ENCODE results near the gene MFAP4.

The MFAP4 gene

DNA sequence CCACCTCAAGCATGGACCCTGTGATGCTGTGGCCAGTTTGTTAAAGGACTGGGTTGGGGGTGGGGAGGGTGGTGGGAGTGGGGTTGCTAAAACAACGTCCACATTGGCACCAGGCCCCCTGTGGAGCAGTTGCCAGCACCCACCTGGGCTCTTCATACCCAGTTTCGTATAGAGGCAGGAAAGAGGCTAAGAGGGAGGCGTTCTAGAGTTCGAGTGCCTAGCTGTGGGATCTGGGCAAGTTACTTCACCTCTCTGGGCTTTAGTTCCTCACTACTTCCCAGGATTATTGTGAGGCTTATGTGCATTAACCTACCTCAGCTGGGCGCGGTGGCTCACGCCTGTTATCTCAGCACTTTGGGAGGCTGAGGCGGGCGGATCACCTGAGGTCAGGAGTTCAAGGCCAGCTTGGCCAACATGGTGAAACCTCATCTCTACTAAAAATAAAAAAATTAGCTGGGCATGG lies 1.4 kb downstream of the MFAP4 start:
- DNase-seq (ENCODE audit: low read depth in 2 of 2), result no peak

DNA sequence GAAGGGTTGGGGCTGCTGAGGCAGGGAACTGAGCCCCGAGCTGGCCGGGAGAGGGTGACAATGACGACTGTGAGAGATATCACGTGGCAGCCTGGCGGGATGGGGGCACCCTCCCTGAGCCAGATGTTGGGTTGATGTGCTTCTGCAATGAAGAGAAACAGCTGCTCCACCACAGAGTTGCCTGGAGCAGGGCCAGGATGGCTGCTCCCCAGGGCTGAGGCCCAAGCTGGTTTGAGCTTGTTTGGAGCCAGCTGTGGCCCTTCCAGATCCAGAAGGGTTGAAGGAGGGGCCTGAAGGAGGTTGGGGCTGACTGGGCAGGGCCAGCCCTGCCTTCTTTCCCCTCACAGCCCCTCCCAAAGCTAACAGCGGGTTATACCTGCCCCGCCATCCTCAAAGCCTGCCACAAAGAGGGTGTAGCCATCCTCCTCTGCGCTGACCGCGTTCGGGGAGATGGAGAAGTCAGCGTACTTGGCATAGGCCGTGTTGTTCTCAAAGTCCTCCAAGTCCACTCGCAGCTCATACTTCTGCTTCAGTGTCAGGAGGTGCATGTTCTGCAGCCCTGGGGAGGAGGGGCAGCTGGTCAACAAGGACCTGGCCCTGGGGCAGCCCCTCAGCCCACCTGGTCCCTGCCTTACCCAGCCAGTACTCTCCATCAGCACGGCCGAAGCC lies 2.1 kb downstream of the MFAP4 start:
- DNase-seq (ENCODE audit: low read depth in 2 of 2), result no peak

DNA sequence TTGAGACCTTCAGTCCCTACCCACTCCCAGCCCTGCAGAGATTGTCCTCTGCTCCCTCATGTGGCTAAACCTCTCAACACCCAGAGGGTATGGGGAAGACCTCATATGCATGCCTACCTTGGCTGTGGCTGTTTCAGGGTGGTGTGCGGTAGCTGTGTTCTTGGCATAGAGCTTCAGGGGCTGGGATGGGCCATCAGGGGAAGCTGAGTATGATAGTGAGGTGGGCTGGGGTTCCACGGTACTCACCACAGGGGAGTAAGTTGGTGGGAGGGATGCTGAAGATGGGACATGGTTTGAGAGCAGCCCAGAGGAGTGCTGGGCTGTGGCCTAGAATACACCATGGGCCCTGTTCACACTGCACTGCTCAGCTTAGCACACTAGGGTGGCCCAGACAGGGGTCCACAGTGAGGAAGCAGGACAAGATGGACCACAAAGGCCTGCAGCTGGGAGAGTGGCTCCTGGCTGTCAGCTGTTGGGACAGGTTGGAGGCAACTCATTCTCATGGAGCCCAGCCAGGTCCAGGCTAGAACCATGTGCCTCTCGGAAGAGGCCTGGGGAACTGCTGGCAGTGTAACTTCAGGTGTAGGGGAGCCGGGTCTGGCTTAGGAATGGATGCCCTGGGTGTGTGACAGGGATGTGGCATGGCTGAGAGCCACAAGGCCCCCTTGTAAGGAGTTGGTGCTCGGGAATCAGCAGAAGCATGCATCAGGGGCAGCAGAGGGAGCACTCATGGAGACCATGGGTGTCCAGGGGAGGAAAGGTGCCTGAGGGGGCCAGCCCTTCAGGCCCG lies 3.1 kb downstream of the MFAP4 start:
- no peak for DNase-seq (ENCODE audit: low read depth in 2 of 2)

DNA sequence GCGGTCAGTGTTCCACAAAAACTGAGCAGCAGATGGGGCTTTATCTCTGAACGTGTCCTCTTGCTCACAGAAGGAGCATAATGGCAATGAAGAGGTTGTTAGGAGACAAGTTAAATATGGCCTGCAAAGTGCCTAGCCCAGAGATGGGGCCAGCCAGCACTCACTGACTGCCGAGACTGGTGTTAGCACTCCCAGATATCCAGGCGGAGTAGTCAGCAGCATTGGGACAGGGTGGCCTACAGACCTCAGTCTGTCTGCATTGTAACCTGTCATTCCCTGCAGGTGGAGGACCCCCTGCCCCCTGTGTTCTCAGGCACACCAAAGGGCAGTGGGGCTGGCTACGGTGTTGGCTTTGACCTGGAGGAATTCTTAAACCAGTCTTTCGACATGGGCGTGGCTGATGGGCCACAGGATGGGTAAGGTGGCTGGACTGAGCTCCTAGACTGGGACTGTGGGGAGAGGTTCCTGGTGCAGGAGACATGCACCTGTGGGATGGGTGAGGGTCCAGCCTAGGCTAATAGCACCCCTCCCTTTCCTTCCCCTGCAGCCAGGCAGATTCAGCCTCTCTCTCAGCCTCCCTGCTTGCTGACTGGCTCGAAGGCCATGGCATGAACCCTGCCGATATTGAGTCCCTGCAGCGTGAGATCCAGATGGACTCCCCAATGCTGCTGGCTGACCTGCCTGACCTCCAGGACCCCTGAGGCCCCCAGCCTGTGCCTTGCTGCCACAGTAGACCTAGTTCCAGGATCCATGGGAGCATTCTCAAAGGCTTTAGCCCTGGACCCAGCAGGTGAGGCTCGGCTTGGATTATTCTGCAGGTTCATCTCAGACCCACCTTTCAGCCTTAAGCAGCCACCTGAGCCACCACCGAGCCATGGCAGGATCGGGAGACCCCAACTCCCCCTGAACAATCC lies 4.2 kb downstream of the MFAP4 start:
- no peak for DNase-seq (ENCODE audit: low read depth in 2 of 2)

DNA sequence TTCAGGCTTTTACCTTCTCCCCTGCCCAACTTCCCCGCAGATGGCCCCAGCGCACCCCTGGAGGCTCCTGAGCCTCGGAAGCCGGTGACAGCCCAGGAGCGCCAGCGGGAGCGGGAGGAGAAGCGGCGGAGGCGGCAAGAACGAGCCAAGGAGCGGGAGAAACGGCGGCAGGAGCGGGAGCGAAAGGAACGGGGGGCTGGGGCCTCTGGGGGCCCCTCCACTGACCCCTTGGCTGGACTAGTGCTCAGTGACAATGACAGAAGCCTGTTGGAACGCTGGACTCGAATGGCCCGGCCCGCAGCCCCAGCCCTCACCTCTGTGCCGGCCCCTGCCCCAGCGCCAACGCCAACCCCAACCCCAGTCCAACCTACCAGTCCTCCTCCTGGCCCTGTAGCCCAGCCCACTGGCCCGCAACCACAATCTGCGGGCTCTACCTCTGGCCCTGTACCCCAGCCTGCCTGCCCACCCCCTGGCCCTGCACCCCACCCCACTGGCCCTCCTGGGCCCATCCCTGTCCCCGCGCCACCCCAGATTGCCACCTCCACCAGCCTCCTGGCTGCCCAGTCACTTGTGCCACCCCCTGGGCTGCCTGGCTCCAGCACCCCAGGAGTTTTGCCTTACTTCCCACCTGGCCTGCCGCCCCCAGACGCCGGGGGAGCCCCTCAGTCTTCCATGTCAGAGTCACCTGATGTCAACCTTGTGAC lies 5.1 kb downstream of the MFAP4 start:
- no peak for DNase-seq (ENCODE audit: low read depth in 2 of 2)

DNA sequence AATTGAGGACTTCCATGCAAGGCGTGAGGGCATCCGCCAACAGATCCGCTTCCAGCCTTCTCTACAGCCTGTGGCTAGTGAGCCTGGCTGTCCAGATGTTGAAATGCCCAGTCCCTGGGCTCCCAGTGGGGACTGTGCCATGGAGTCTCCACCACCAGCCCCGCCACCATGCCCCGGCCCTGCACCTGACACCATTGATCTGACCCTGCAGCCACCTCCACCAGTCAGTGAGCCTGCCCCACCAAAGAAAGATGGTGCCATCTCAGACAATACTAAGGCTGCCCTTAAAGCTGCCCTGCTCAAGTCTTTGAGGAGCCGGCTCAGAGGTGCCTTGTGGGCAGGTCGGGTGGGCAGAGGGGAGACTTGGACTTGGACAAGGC lies 5.6 kb downstream of the MFAP4 start:
- DNase-seq (ENCODE audit: low read depth in 2 of 2), result no peak

DNA sequence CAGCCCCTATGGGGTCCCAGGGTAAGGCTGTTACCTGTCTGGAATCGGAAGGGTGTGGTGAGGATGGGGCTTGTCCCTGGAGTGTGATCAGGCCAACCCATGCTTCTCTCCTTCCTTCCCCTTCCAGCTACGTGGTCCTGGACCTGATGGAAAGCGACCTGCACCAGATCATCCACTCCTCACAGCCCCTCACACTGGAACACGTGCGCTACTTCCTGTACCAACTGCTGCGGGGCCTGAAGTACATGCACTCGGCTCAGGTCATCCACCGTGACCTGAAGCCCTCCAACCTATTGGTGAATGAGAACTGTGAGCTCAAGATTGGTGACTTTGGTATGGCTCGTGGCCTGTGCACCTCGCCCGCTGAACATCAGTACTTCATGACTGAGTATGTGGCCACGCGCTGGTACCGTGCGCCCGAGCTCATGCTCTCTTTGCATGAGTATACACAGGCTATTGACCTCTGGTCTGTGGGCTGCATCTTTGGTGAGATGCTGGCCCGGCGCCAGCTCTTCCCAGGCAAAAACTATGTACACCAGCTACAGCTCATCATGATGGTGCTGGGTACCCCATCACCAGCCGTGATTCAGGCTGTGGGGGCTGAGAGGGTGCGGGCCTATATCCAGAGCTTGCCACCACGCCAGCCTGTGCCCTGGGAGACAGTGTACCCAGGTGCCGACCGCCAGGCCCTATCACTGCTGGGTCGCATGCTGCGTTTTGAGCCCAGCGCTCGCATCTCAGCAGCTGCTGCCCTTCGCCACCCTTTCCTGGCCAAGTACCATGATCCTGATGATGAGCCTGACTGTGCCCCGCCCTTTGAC lies 6.3 kb downstream of the MFAP4 start:
- DNase-seq (ENCODE audit: low read depth in 2 of 2), result no peak

DNA sequence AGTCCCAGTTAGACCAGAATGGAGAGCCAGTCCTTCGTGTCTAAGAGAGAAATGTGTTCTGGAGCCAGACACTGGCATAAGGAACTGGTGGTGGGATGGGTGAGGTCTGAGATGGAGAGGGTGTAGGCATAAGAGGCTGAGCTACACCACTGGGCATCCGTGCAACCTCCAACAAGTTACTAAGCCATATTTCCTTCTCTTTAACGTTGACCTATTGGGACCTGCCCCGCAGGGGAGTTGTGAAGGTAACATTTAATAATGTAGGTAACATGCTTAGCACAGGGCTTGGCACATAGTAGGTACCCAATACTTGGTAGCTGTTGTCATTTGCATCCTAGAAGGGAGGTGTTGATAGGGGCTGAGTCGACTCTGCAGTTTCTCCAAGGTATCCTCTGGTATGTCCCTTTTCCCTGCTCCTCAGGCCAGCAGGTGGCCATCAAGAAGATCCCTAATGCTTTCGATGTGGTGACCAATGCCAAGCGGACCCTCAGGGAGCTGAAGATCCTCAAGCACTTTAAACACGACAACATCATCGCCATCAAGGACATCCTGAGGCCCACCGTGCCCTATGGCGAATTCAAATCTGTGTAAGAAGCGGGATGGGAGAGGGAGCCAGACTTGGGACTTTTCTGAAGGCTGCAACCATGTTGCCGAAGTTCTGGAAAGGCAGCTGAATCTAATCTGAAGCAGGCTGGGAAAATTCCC lies 7.5 kb downstream of the MFAP4 start:
- DNase-seq (ENCODE audit: low read depth in 2 of 2), result no peak

DNA sequence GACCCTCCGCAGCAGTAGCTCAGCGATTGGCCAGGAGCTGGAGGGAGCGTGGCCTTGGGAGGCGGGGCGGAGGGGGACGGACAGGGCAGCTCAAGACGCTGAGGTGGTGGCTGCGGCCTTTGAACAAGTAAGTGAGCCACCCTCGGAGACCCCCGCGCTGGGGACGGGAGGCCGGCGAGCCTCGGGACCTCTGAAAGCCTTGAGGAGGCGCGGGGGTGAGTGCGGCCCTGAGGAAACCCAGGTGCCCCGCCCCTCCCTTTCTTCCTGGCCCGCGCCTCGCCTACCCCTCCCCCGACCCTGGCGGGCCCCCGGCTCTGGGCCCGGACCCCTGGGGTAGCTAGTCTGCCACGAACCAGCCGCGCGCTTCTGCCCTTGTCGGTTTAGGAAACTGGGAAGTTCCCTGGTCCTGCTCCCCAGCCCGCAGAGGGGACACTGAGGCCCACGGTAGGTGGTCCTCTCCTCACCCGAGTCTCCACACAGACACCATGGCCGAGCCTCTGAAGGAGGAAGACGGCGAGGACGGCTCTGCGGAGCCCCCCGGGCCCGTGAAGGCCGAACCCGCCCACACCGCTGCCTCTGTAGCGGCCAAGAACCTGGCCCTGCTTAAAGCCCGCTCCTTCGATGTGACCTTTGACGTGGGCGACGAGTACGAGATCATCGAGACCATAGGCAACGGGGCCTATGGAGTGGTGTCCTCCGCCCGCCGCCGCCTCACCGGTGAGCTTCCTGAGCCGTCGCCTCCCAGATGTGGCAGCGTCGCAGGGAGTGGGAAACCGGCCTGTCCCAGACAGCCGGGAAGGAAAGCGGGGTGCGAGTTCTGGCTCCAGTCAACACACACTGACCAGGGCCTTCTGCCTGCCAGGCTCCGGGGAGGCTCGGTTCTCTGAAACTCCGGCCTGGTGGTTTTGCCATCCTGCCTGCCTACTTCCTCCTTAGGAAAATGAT lies 8.3 kb downstream of the MFAP4 start, which contains the start of gene MAPK7:
Gene MAPK7 (plus strand): TSS at position 83 of the 945 bp plus-strand sequence. CDS start 403 bp downstream, at position 486.
- DNase-seq (ENCODE audit: low read depth in 2 of 2), result no peak

DNA sequence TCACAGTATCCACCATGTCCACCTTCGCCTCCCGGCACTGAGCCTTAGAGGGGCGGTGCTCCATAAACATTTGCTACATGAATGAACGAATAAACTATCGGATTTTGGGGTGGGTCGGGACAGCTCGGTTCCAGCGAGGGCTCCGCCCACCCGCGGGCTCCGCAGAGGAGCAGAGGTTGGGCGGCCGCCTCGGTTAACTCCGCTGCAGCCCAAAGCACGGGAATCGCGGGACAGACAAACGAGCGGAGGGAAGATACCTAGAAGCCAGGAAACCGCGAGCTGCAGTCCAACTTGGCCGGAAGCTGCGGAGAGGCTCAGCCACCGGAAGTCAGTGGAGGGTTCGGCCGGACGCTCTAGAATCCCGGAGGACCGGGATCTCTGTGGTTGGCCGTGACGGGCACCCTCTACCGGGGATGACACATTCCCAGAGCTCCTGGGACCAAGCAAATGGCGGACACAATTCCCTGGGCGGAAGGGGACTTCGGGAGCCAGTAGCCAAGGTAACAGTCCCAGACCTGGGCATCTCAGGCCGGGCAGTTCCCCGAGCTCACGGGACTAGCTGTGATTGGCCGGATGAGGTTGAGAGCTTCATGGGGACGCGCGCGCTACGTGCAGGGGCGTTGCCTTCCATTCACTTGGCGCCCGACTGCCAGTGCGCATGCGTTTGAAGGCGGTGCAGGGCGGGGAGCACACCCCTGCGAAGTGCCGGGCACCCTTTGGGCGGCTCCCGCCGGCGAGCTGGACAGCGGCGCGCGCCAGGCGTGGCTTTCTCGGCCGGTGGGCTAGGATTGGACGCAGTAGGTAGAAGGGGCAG lies 9.2 kb downstream of the MFAP4 start:
- DNase-seq (ENCODE audit: low read depth in 2 of 2), result peak; percentile 85 to 90

DNA sequence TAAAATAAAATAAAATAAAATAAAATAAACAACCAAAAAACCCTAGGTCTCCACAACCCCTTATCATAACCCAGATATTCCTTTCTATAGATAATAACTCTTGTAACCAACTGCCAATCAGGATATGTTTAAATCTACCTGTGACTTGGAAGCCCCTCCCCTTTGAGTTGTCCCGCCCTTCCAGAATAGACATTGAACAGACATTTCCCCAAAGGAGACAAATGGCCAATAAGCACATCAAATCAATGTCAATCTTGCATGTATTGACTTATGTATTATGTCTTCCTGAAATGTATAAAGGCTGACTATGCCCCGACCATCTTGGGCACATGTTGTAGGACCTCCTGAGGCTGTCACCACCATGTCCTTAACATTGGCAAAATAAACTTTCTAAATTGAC lies 10.2 kb downstream of the MFAP4 start:
- DNase-seq (ENCODE audit: low read depth in 2 of 2), result no peak

DNA sequence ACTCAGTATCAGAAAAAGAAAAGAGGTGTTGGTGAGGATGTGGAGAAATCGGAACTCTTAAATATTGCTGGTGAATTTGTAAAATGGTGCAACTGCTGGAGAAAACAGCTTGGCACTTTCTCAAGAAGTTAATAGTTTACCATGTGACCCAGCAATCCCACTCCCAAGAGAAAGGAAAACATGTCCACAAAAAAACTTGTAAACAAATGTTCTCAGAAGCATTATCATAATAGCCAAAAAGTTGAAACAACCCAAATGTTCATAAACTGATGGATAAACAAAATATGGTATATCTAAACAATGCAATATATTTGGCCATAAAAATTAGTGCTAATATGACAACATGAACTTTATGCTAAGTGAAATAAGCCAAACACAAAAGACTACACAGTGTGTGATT lies 11.3 kb downstream of the MFAP4 start:
- no peak for DNase-seq (ENCODE audit: low read depth in 2 of 2)

DNA sequence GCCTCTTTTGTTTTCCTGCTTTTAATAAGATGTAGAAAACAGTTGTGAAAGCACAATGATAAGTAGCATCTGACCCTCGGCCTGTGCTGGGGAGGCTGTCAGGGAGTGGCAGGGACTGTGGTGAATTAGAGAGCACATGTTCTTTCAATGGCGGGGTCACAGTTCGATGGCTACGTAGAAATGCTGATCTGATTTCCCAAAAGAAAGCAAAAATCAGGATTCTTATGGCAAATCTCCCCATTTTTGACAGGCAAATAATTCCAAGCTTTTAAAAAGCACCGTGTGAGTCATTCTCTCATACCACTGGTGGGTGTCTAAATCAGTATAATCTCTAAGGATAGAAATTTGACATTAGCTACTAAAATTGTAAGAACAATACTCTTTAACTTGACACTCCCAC lies 12.9 kb downstream of the MFAP4 start:
- DNase-seq (ENCODE audit: low read depth in 2 of 2), result no peak

DNA sequence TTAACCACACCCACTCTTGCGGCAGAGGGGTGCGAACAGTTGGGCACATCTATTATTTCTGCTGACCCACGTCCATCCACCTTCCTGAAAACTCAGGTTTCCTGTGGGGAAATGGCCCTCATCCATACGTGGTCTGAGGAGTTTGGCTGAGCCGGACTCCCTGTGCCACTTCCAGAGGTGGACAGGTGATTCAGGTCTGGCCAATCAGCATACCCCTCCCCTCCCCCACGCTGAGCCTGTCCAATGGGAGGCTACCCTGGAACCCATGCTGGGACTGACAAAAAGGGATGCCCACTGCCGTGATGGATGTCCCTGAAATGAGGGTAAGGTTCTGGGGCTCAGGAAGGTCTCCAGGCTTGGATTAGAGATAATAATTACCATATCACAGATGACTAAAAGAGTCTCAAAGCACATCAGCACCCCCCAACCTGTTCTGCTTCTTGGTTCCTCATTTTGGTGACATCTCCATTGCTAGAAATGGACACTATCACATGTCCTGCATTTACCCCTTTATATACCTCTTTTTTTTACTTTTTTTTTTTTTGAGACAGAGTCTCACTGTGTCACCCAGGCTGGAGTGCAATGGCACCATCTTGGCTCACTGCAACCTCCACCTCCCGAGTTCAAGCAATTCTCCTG lies 14.0 kb downstream of the MFAP4 start:
- DNase-seq (ENCODE audit: low read depth in 2 of 2), result no peak

DNA sequence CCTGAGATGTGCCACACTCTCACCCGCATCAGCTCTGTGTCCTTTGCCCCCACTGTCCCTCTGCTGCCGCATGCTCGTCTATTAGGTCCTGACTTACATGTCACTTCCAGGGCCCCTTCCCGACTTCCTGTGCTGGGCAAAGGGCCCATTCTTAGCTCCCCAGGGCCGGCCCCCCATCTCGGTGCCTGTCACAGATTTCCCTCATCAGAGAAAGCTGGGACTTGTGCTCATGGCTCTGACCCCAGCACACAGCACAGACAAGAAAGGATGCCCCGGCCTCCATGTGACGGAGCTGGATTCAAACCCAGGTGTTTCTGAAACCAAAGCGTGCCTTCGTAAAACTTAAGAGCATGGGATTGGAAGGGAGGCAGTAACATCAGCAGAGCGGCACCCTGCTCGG lies 14.6 kb downstream of the MFAP4 start:
- no peak for DNase-seq (ENCODE audit: low read depth in 2 of 2)

DNA sequence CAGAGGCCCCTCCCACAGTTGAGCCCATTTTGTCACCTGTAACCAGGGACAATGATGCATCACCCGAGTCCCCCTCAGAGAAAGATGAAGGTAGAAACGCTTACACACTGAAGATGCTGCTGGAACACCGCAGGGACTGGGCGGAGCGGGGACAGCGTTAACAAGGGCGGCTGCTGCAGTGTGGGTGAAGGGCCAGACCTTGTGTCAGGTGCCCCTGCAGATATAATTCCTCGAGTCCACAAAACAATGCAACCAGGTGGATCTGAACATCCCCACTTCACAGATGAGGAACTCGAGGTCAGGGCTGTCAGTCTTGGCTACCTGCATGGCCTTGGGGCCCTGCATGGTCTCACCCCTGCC lies 15.0 kb downstream of the MFAP4 start:
- DNase-seq (ENCODE audit: low read depth in 2 of 2), result no peak

DNA sequence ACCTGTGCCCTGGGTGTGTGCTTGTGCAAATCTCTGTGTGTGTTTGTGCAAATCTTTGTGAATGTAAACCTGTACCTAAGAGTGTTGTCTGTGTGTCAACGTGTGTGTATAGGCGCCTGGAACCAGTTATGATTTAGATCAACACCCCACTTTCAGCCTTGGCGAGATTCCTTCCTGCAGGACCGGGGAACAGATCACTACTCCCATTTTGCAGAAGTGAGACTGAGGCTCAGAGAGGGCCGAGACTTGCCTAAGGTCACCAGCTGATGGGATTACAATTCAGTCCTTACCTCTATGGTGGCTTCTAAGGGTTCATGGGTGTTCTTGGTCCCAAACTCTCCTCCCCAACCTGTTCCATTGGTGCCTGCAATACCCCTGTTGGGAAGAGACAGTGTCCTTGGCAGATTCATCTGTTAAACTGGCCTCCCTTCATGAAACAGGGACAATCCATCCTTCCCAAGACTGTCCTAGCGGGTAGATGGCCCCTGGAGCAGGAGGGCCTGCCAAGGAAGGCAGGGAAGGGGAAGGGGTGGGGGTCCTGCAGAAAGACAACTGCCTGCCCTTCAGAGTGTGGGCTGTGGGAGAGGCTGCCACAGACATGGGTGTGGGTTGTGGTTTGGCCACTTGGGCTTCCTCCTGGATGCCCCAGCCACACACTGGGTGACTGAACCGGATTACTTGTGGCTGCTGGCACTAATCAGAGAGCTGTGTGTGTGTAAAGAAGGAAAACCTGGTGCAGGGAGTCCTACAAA lies 15.6 kb downstream of the MFAP4 start:
- DNase-seq (ENCODE audit: low read depth in 2 of 2), result no peak

Measured in activated CD4-positive, alpha-beta T cell treated with anti-CD3 and anti-CD28 coated beads for 24 hours (primary cell).